Liver (tissue), 3 donors: ENCODE results near the gene MTHFD1.

Experiments
- CTCF ChIP-seq: fragments of 150-350 bp; IDR thresholded peaks from 2 replicates; pipeline ENCODE4 v1.5.1; 2017; ENCODE audit warnings: improper control_type of control experiment, low read depth, low read length; ENCODE audit not compliant: missing input control
- RAD21 ChIP-seq, 2 donors: IDR thresholded peaks; 2 replicates each; pipeline ENCODE4 v1.6.1; 2016; ENCODE audit warnings: antibody characterized with exemption in 2 of 2, mild to moderate bottlenecking in 2 of 2
- TAF1 ChIP-seq: conservative IDR thresholded peaks from 2 replicates; pipeline ENCODE4 v1.6.1; 2016; ENCODE audit warnings: antibody characterized with exemption, mild to moderate bottlenecking
- YY1 ChIP-seq: IDR thresholded peaks from 2 replicates; pipeline ENCODE4 v1.6.1; 2016; ENCODE audit warnings: antibody characterized with exemption, mild to moderate bottlenecking
- TF ChIP-seq, protein P1 (sequence below): IDR thresholded peaks from 2 replicates; pipeline ENCODE4 v1.6.1; 2016; ENCODE audit warnings: antibody characterized with exemption, mild to moderate bottlenecking
- donor health status: healthy.
- donor health status: healthy.

DNA sequence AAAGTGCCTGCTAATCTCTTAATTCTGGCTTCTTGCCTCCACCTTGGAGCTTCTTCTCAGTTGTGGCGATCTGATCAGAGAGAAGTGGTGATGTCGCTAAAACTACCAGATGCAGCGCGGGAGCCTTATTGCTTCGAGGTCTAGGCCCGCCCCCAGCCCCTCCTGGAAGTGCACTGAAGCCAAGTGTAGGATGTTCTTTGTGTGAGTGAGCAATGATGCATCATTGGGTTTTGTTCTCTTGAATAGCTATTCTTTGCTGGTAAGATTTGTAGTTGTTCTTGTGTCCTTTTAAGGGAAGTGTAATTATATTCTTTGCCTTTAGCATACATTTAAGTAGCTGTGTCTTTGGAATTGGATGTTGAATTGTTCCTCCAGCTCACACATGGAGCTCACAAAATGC is 35.8 kb downstream of the MTHFD1 start:
- TF ChIP-seq CTCF, result no peak
- TF ChIP-seq, protein P1, sequence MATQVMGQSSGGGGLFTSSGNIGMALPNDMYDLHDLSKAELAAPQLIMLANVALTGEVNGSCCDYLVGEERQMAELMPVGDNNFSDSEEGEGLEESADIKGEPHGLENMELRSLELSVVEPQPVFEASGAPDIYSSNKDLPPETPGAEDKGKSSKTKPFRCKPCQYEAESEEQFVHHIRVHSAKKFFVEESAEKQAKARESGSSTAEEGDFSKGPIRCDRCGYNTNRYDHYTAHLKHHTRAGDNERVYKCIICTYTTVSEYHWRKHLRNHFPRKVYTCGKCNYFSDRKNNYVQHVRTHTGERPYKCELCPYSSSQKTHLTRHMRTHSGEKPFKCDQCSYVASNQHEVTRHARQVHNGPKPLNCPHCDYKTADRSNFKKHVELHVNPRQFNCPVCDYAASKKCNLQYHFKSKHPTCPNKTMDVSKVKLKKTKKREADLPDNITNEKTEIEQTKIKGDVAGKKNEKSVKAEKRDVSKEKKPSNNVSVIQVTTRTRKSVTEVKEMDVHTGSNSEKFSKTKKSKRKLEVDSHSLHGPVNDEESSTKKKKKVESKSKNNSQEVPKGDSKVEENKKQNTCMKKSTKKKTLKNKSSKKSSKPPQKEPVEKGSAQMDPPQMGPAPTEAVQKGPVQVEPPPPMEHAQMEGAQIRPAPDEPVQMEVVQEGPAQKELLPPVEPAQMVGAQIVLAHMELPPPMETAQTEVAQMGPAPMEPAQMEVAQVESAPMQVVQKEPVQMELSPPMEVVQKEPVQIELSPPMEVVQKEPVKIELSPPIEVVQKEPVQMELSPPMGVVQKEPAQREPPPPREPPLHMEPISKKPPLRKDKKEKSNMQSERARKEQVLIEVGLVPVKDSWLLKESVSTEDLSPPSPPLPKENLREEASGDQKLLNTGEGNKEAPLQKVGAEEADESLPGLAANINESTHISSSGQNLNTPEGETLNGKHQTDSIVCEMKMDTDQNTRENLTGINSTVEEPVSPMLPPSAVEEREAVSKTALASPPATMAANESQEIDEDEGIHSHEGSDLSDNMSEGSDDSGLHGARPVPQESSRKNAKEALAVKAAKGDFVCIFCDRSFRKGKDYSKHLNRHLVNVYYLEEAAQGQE, result no peak
- no peak for TF ChIP-seq TAF1
- TF ChIP-seq YY1, result no peak
- TF ChIP-seq RAD21 (IDR thresholded peaks at IDR 0.05), result no peak
